HG03342 (cell line): ENCODE results near the gene ANKRD17.
"Not testable (repeated sequence)": the region's sequence is repeated elsewhere in the genome, so short reads cannot be mapped to it uniquely, and the experiment has no call there.

Source experiments
- ATAC-seq: cut with Tn5 transposase; IDR thresholded peaks from one replicate; pipeline ENCODE4 v1.9.1; 2021; ENCODE audit warnings: mild to moderate bottlenecking, moderate library complexity; ENCODE audit not compliant: unreplicated experiment

The ANKRD17 gene, protein sequence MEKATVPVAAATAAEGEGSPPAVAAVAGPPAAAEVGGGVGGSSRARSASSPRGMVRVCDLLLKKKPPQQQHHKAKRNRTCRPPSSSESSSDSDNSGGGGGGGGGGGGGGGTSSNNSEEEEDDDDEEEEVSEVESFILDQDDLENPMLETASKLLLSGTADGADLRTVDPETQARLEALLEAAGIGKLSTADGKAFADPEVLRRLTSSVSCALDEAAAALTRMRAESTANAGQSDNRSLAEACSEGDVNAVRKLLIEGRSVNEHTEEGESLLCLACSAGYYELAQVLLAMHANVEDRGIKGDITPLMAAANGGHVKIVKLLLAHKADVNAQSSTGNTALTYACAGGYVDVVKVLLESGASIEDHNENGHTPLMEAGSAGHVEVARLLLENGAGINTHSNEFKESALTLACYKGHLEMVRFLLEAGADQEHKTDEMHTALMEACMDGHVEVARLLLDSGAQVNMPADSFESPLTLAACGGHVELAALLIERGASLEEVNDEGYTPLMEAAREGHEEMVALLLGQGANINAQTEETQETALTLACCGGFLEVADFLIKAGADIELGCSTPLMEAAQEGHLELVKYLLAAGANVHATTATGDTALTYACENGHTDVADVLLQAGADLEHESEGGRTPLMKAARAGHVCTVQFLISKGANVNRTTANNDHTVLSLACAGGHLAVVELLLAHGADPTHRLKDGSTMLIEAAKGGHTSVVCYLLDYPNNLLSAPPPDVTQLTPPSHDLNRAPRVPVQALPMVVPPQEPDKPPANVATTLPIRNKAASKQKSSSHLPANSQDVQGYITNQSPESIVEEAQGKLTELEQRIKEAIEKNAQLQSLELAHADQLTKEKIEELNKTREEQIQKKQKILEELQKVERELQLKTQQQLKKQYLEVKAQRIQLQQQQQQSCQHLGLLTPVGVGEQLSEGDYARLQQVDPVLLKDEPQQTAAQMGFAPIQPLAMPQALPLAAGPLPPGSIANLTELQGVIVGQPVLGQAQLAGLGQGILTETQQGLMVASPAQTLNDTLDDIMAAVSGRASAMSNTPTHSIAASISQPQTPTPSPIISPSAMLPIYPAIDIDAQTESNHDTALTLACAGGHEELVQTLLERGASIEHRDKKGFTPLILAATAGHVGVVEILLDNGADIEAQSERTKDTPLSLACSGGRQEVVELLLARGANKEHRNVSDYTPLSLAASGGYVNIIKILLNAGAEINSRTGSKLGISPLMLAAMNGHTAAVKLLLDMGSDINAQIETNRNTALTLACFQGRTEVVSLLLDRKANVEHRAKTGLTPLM (N-terminal part only)

DNA sequence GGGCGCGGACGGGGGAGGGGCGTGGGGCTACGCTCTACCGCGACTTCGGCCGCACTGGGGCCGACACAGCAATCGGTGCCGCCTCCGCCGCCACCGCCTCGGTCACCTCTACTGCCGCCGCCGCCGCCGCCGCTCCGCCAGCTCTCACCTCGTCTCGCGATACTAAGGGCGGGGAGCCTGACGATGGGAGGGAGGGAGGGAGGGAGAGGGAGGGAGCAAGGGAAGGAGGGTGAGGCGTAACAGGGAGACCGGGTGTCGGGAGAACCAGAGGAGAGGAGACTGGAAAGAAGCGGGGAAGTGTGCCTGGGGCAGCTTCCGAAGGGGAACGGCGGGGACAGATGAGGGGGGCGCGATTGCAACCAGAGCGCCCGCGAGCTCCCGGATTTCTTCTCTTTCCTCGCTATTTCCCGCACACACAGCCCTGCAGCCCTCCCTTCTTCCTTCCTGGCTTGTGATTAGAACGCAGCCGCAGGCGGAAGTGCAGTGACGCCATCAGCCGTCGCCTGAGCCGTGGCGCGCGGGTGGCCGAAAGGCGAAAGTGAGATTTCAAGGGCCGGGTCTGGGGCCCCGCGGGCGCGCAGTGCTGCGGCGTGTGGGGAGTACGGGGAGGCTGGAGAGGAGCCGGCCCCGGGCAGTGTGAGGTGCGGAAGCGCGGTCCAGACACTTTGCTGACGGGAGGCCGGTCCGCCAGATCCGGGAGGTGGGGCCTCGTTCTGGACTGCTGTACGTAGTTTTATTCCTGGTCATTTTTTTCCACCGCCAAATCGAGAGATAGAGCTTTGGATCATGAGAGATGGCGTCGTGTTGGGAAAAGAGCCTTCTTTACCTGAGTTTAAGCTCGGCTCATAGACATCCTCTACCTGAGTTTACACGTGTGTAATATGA, at the start of gene ANKRD17:
ANKRD17 (minus strand) TSS at position 113 of the 885 bp plus-strand sequence. CDS start 130 bp downstream, outside the sequence.
- ATAC-seq, result peak; percentile 78

GRCh38 chr4:73308286-73308685, 49.7 kb upstream of the ANKRD17 start:
- ATAC-seq, result no peak

GRCh38 chr4:73303711-73304110, 45.1 kb upstream of the ANKRD17 start:
- ATAC-seq, result no peak

GRCh38 chr4:73299548-73300280, 41.1 kb upstream of the ANKRD17 start:
- ATAC-seq, result no peak

DNA sequence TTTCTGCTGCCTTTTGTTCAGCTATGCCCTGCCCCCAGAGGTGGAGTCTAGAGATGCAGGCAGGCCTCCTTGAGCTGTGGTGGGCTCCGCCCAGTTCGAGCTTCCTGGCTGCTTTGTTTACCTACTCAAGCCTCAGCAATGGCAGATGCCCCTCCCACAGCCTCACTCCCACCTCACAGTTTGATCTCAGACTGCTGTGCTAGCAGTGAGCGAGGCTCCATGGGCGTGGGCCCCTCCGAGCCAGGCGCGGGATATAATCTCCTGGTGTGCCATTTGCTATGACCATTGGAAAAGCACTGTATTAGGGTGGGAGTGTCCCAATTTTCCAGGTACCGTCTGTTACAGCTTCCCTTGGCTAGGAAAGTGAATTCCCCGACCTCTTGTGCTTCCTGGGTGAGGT, 34.1 kb upstream of the ANKRD17 start:
- not testable (repeated sequence) for ATAC-seq

DNA sequence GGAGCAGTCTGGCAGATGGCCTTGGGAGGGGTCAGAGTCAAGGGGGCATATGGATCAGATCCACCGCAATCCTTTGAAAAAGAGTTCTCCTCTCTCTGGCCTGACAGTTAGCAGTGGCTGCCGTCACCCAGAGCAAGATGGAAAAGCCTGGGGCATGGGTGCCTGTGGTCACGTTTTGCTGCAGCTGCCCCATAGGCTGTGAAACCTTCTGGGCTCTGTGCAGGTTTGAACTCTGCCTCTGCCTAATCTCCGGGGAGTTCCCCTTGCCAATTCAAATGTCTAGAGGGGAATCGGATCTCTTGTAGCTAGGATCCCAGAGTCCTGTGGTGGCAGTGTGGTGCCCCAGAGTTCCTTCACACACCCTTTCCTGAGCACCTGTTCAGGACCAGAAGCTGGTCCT, 23.4 kb upstream of the ANKRD17 start:
- no peak for ATAC-seq

DNA sequence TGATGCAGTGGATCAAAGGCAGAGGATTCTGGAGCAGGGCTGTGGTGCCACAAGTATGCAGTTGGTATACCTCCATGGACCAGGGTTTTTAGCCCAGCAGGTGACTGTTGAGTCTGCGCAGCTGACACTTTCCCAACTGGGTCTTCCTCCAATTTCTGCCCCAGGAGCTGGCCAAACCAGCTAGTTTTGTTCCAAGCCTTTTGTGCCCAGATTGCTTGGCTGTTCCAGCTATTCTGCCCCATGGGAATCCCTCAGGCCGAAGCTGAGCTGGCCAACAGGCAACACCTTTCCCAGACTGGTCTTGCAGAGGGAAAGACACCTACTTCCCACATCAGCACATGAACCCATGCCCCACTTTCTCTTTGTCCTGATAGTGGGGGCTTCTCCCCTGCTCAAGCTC, 22.8 kb upstream of the ANKRD17 start:
- ATAC-seq, result no peak

DNA sequence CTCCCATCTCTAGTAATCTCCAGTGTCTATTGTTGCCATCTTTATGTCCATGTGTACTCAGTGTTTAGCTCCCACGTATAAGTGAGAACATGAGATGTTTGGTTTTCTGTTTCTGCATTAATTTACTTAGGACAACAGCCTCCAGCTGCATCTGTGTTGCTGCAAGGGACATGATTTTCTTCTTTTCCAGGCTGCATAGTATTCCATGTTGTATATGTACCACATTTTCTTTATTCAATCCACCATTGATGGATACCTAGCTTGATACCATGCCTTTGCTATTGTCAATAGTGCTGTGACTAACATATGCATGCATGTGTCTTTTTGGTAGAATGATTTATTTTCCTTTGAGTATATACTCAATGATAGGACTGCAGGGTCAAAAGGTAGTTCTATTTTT, 18.6 kb upstream of the ANKRD17 start:
- ATAC-seq, result no peak

DNA sequence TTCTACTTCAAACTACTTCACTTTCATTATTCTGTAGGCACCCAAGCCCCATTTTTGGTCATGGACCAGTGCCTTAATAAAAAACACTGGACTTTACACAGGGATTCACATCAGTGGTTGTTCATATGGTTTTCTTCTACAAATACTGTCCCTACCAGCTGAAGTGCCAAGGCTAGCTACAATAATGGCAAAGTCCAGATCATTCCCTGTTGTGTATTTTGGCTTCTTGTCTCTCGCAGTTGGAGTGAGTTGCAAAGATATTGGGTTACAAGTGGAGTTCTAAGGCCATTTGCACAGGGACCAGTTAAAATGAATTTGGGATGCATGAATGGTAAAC, 16.7 kb upstream of the ANKRD17 start:
- no peak for ATAC-seq

DNA sequence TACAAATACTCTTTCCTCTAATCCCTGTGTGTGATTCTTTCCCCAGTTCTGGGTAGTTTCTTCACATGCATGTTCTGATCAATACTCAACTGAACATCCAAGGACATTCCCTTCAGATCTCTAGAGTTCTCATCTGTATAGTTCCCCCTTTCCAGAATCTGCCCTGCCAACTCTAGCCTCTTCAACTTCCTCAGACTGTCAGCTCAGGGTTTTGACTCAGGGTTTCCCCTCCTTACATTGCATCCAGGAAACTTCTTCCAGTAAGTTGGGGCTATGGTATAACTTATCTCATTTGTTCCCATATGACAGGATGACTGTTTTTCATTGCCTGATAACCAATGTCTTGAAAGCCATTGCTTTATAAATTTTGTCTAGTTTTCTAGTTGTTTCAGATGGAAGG, 14.2 kb upstream of the ANKRD17 start:
- no peak for ATAC-seq

DNA sequence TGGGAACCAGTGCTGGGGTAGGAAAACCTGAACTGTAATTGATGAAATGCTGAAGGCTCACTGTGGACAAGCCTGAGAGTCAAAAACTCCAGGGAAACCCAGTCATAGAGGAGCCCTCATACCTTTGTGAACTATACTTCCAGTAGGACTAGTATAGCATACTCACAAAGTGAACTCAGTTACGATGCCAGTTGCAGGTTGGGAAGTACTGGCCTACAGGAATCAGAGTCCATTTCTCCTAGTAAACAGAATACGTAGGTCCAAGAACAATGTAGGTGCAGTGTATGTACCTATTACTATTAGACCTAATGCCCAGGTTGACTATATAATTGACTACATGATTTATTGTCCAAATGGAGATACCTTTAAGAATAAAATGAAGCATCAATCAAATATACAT, 8.5 kb upstream of the ANKRD17 start:
- no peak for ATAC-seq

GRCh38 chr4:73259571-73260090, 1.0 kb upstream of the ANKRD17 start:
- ATAC-seq, result peak; percentile 5

DNA sequence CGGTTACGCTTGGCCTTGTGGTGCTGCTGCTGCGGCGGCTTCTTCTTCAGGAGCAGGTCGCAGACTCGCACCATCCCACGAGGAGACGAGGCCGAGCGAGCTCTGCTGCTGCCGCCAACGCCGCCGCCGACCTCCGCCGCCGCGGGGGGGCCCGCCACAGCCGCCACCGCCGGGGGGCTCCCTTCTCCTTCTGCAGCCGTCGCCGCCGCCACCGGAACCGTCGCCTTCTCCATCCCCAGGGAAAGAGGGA, 237 bp downstream of the ANKRD17 start:
- peak; percentile 24 for ATAC-seq

- peak; percentile 12 for ATAC-seq
These were observed 755 bp downstream of the ANKRD17 start for GRCh38 chr4:73257651-73258435.

GRCh38 chr4:73257234-73257633, 1.4 kb downstream of the ANKRD17 start:
- ATAC-seq, result peak; percentile 25

- ATAC-seq, result not testable (repeated sequence)
These were observed 2.8 kb downstream of the ANKRD17 start for GRCh38 chr4:73255847-73256246.

DNA sequence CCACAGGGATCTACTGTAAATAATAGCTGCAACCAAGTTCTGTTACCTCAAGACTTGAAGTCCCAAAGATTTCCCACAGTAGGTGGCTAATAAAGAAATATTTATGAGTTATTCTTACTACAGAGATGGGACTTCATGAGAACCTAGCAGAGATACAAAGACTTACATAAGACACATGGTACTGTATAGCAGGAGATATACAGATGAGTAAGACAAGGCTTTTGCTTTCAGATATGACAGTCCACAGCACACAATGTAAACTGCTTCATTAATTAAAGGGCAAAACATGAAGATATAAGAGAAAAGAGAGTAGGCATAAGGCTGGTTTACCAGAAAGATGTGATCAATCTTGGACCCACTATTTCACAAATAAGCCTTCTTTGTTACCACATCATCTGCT, 6.6 kb downstream of the ANKRD17 start:
- ATAC-seq, result no peak

GRCh38 chr4:73251384-73251783, 7.2 kb downstream of the ANKRD17 start:
- no peak for ATAC-seq

- no peak for ATAC-seq
These were observed 8.0 kb downstream of the ANKRD17 start for GRCh38 chr4:73250642-73251041.
